GM23338 (cell line): ENCODE results near the gene FAM76B. TPM values are rescaled to one million over a fixed set of nuclear protein-coding genes. Genes with fewer than 3 reads are reported as not detected.

Experiments used
- ATAC-seq: fragments of 200-7000 bp; cut with Tn5 transposase; 3 replicates; pipeline ENCODE4 v1.9.1; 2020
- DNase-seq: peaks from one replicate; pipeline ENCODE4 v3.0.0-alpha.2; 2015; ENCODE audit warnings: low spot score
- H2AFZ ChIP-seq: fragments of 200-600 bp; sonication (generic); 2 replicates; pipeline ENCODE4 v1.8.0; 2016; ENCODE audit warnings: antibody characterized with exemption, mild to moderate bottlenecking, moderate library complexity
- H3F3A ChIP-seq: fragments of 200-600 bp; sonication (generic); replicated peaks from 2 replicates; pipeline ENCODE4 v1.8.0; 2017; ENCODE audit warnings: antibody characterized with exemption, mixed run types, low read depth
- H3K27ac ChIP-seq: fragments of 200-600 bp; sonication (generic); 2 replicates; pipeline ENCODE4 v1.6.1; 2016; ENCODE audit warnings: low read depth
- H3K27me3 ChIP-seq: fragments of 200-600 bp; sonication (generic); 2 replicates; pipeline ENCODE4 v1.8.0; 2016; ENCODE audit warnings: mild to moderate bottlenecking, mixed run types, moderate library complexity; ENCODE audit not compliant: insufficient read depth
- H3K36me3 ChIP-seq: fragments of 200-600 bp; sonication (generic); 2 replicates; pipeline ENCODE4 v1.8.0; 2016; ENCODE audit warnings: mild to moderate bottlenecking; ENCODE audit not compliant: insufficient read depth
- H3K4me1 ChIP-seq: fragments of 200-600 bp; sonication (generic); 2 replicates; pipeline ENCODE4 v1.8.0; 2016; ENCODE audit warnings: mild to moderate bottlenecking, moderate library complexity; ENCODE audit not compliant: insufficient read depth
- H3K4me2 ChIP-seq: fragments of 200-600 bp; sonication (generic); 2 replicates; pipeline ENCODE4 v1.7.1; 2017; ENCODE audit warnings: mixed run types
- H3K4me3 ChIP-seq: fragments of 200-600 bp; sonication (generic); 2 replicates; pipeline ENCODE4 v1.6.1; 2016; ENCODE audit warnings: mixed run types
- H3K79me2 ChIP-seq: fragments of 200-600 bp; sonication (generic); replicated peaks from 2 replicates; pipeline ENCODE4 v1.8.0; 2017; ENCODE audit warnings: mild to moderate bottlenecking; ENCODE audit not compliant: insufficient read depth
- H3K9me2 ChIP-seq: fragments of 200-600 bp; sonication (generic); 2 replicates; pipeline ENCODE4 v1.8.0; 2017; ENCODE audit not compliant: insufficient read depth
- H4K20me1 ChIP-seq: fragments of 200-600 bp; sonication (generic); replicated peaks from 2 replicates; pipeline ENCODE4 v1.8.0; 2017; ENCODE audit warnings: mild to moderate bottlenecking; ENCODE audit not compliant: insufficient read depth
- H3K27ac Mint-ChIP-seq: 2 replicates; pipeline ENCODE4 v1.8.0; 2020; ENCODE audit warnings: inconsistent platforms, mild to moderate bottlenecking, moderate library complexity, mixed read lengths
- H3K27me3 Mint-ChIP-seq: 3 replicates; pipeline ENCODE4 v1.8.0; 2022; ENCODE audit warnings: low read depth, mild to moderate bottlenecking, moderate library complexity, mixed read lengths, inconsistent platforms; ENCODE audit not compliant: insufficient read depth, poor library complexity
- H3K36me3 Mint-ChIP-seq: 3 replicates; pipeline ENCODE4 v1.8.0; 2021; ENCODE audit warnings: low read depth, mild to moderate bottlenecking, inconsistent platforms, moderate library complexity, mixed read lengths
- H3K4me1 Mint-ChIP-seq: 3 replicates; pipeline ENCODE4 v1.8.0; 2020; ENCODE audit warnings: mild to moderate bottlenecking, inconsistent platforms, mixed read lengths
- H3K4me3 Mint-ChIP-seq: 3 replicates; pipeline ENCODE4 v1.8.0; 2021; ENCODE audit warnings: moderate library complexity, mild to moderate bottlenecking, inconsistent platforms, mixed read lengths
- H3K9me3 Mint-ChIP-seq: 3 replicates; pipeline ENCODE4 v1.8.0; 2020; ENCODE audit warnings: moderate library complexity, mild to moderate bottlenecking, inconsistent platforms, mixed read lengths
- EZH2 ChIP-seq: fragments of 200-600 bp; sonication (generic); IDR thresholded peaks from one replicate; pipeline ENCODE4 v1.8.0; 2017; ENCODE audit warnings: antibody characterized with exemption, mild to moderate bottlenecking, low read depth; ENCODE audit not compliant: unreplicated experiment
- EZH2phosphoT487 ChIP-seq: fragments of 200-600 bp; sonication (generic); IDR thresholded peaks from one replicate; pipeline ENCODE4 v1.8.1; 2018; ENCODE audit warnings: antibody characterized with exemption; ENCODE audit not compliant: unreplicated experiment
- NANOG ChIP-seq: IDR thresholded peaks from 2 replicates; pipeline ENCODE4 v1.6.1; 2016; ENCODE audit warnings: antibody characterized with exemption, borderline replicate concordance
- REST ChIP-seq: IDR thresholded peaks from one replicate; pipeline ENCODE4 v1.6.1; 2018; ENCODE audit warnings: antibody characterized with exemption; ENCODE audit not compliant: unreplicated experiment
- ZNF114 ChIP-seq: fragments of 250-450 bp; sonication (Bioruptor Pico); IDR thresholded peaks from 2 replicates; pipeline ENCODE4 v1.5.0; 2020; ENCODE audit warnings: mild to moderate bottlenecking, moderate library complexity
- ZNF331 ChIP-seq: fragments of 250-450 bp; sonication (Bioruptor Pico); IDR thresholded peaks from 2 replicates; pipeline ENCODE4 v1.5.0; 2020; ENCODE audit warnings: low read depth, mild to moderate bottlenecking, moderate library complexity
- ZNF462 ChIP-seq: fragments of 250-450 bp; sonication (Bioruptor Pico); IDR thresholded peaks from 2 replicates; pipeline ENCODE4 v1.5.0; 2020; ENCODE audit warnings: mild to moderate bottlenecking, moderate library complexity
- polyA plus RNA-seq: library from polyadenylated mRNA; unstranded; fragments of >200 nt; fragmentation: Nextera tagmentation; extraction: Ambion mirVana; gene quantifications from 2 replicates; pipeline ENCODE4 v1.2.1, GENCODE V29; 2016
- total RNA-seq: library from RNA; depleted of rRNA; stranded (reverse); fragments of >200 nt; shearing (Covaris generic); gene quantifications from 2 replicates; pipeline ENCODE4 v1.2.3, GENCODE V29; 2014

FAM76B gene
- total and polyA plus RNA-seq, 2 experiments from 2014 or later: 21.1 to 37.9 TPM

- TF ChIP-seq ZNF114 (CRISPR knock-in tag): no peak
- no peak for TF ChIP-seq ZNF462
- no peak for TF ChIP-seq EZH2
- no peak for TF ChIP-seq EZH2phosphoT487
- no peaks in the 10 kb centered on the region for H3K4me1 Mint-ChIP-seq
- no peak overlapping the region for H3K4me2 ChIP-seq
- H3K27ac Mint-ChIP-seq: no peak overlapping the region
- DNase-seq (no peak), ATAC-seq (no peak)
- no peaks in the 10 kb centered on the region for H3K9me2 ChIP-seq
- H3F3A ChIP-seq: no peaks in the 10 kb centered on the region
- H3K4me3 Mint-ChIP-seq: no peak overlapping the region
- H3K27ac ChIP-seq: no peak overlapping the region
- H3K4me3 ChIP-seq: no peak overlapping the region
- H4K20me1 ChIP-seq: no peaks in the 10 kb centered on the region; the same call in 1 of the 2 replicates
- no peaks in the 10 kb centered on the region for H3K9me3 Mint-ChIP-seq
- H3K79me2 ChIP-seq: no peaks in the 10 kb centered on the region
- no peaks in the 10 kb centered on the region; the same call in 1 of the 2 replicates for H3K36me3 ChIP-seq
- peaks cover 9% of the 10 kb centered on the region; the same call in 2 of the 3 replicates for H3K36me3 Mint-ChIP-seq
- peaks cover 3% of the 10 kb centered on the region for H3K27me3 Mint-ChIP-seq
- H2AFZ ChIP-seq: no peak overlapping the region
- no peaks in the 10 kb centered on the region for H3K4me1 ChIP-seq
- H3K27me3 ChIP-seq: no peaks in the 10 kb centered on the region
Measured at GRCh38 chr11:95767498-95767897, 22.1 kb downstream of the FAM76B start.

GRCh38 chr11:95766701-95767100 lies 22.9 kb downstream of the FAM76B start:
- Histone ChIP-seq H3K9me2 (no peaks in the 10 kb centered on the region), H3F3A (no peaks in the 10 kb centered on the region), H3K27me3 (no peaks in the 10 kb centered on the region), H3K4me2 (no peak overlapping the region), H3K4me3 (no peak overlapping the region), H3K27ac (no peak overlapping the region), H4K20me1 (no peaks in the 10 kb centered on the region; the same call in 1 of the 2 replicates), H3K4me1 (no peaks in the 10 kb centered on the region), H3K36me3 (no peaks in the 10 kb centered on the region; the same call in 1 of the 2 replicates), H2AFZ (no peak overlapping the region), H3K79me2 (no peaks in the 10 kb centered on the region)
- peaks cover 5% of the 10 kb centered on the region; the same call in 1 of the 3 replicates for H3K36me3 Mint-ChIP-seq
- DNase-seq (no peak), ATAC-seq (no peak)
- H3K27me3 Mint-ChIP-seq: peaks cover 5% of the 10 kb centered on the region
- H3K4me3 Mint-ChIP-seq: no peak overlapping the region
- no peaks in the 10 kb centered on the region for H3K9me3 Mint-ChIP-seq
- no peaks in the 10 kb centered on the region for H3K4me1 Mint-ChIP-seq
- no peak overlapping the region for H3K27ac Mint-ChIP-seq
- no peak for TF ChIP-seq REST
- no peak for TF ChIP-seq ZNF331
- TF ChIP-seq NANOG: no peak
